Epithelial cell of esophagus (primary cell): ENCODE measurements around the gene IQCE.
"Not testable (repeated sequence)": the region's sequence is repeated elsewhere in the genome, so short reads cannot be mapped to it uniquely, and the experiment has no call there.

Source experiments
- DNase-seq: peaks from one replicate; pipeline ENCODE4 v3.0.0; 2010; ENCODE audit warnings: low read depth
- H3K4me3 ChIP-seq: 2 replicates; pipeline ENCODE4 v1.5.1; 2011; ENCODE audit warnings: mild to moderate bottlenecking, low read length, control low read depth
- CTCF ChIP-seq: IDR thresholded peaks from 2 replicates; pipeline ENCODE4 v1.5.1; 2011; ENCODE audit warnings: low read depth, mild to moderate bottlenecking, low read length, control low read depth, inconsistent platforms; ENCODE audit not compliant: insufficient read depth; ENCODE audit errors: missing control alignments

The IQCE gene

GRCh38 chr7:2589341-2589740 is 30.6 kb downstream of the IQCE start:
- H3K4me3 ChIP-seq: no peak overlapping the region
- no peak for TF ChIP-seq CTCF
- no peak for DNase-seq

GRCh38 chr7:2589941-2590340 is 31.2 kb downstream of the IQCE start:
- not testable (repeated sequence) for DNase-seq, H3K4me3 ChIP-seq

- TF ChIP-seq CTCF: no peak
- no peak overlapping the region for H3K4me3 ChIP-seq
- no peak for DNase-seq
These were observed 33.6 kb downstream of the IQCE start for GRCh38 chr7:2592375-2592865.

GRCh38 chr7:2593036-2593727 is 34.4 kb downstream of the IQCE start:
- H3K4me3 ChIP-seq: no peak overlapping the region
- TF ChIP-seq CTCF: no peak
- DNase-seq: no peak

GRCh38 chr7:2594599-2594998 is 35.8 kb downstream of the IQCE start:
- H3K4me3 ChIP-seq: no peak overlapping the region
- no peak for DNase-seq
- TF ChIP-seq CTCF: no peak

GRCh38 chr7:2595258-2595860 is 36.6 kb downstream of the IQCE start:
- H3K4me3 ChIP-seq: no peak overlapping the region
- no peak for TF ChIP-seq CTCF
- DNase-seq: no peak

GRCh38 chr7:2596464-2597272 is 37.9 kb downstream of the IQCE start:
- TF ChIP-seq CTCF: no peak
- no peak for DNase-seq

More at GRCh38 chr7:2596464-2597272, 37.9 kb downstream of the IQCE start:
- H3K4me3 ChIP-seq: no peak overlapping the region
